Transverse colon (tissue), 4 donors: Measurements from ENCODE around the gene AIF1.

Source experiments
- CTCF ChIP-seq, 5 experiments: fragments of 200-600 bp in 3 of 5; fragments of 450-650 bp in 2 of 5; sonication (generic) in 3 of 5; IDR thresholded peaks; 1 replicate in 2 of 5; 2 replicates in 3 of 5; pipeline ENCODE4 v1.5.1; 2016 to 2017; ENCODE audit warnings: antibody characterized with exemption in 5 of 5, inconsistent platforms in 3 of 5, mild to moderate bottlenecking in 2 of 5, moderate library complexity in 1 of 5
- EP300 ChIP-seq: sonication (generic); formaldehyde crosslinking; IDR thresholded peaks from one replicate; pipeline ENCODE4 v1.6.1; 2017; ENCODE audit warnings: antibody characterized with exemption, low read depth
- POLR2A ChIP-seq: fragments of 450-650 bp; IDR thresholded peaks from one replicate; pipeline ENCODE4 v1.6.1; 2016; ENCODE audit warnings: antibody characterized with exemption, mild to moderate bottlenecking, moderate library complexity
- POLR2AphosphoS5 ChIP-seq, 3 donors: sonication (generic); formaldehyde crosslinking; IDR thresholded peaks; one replicate each; pipeline ENCODE4 v1.6.1; 2016; ENCODE audit warnings: antibody characterized with exemption in 3 of 3

- TF ChIP-seq CTCF (IDR thresholded peaks at IDR 0.05) (no peak), POLR2AphosphoS5 (IDR thresholded peaks at IDR 0.05) (no peak), EP300 (no peak), POLR2A (no peak)
Measured at GRCh38 chr6:31592396-31592771, 22.6 kb upstream of the AIF1 start.
